Measurements from ENCODE around the gene CACNA2D3. TPM values are rescaled to one million over a fixed set of nuclear protein-coding genes. Genes with fewer than 3 reads are reported as not detected.

Gene CACNA2D3
- total RNA-seq, 2 donors from 2014 or later, result 0.42 to 0.98 TPM

DNA sequence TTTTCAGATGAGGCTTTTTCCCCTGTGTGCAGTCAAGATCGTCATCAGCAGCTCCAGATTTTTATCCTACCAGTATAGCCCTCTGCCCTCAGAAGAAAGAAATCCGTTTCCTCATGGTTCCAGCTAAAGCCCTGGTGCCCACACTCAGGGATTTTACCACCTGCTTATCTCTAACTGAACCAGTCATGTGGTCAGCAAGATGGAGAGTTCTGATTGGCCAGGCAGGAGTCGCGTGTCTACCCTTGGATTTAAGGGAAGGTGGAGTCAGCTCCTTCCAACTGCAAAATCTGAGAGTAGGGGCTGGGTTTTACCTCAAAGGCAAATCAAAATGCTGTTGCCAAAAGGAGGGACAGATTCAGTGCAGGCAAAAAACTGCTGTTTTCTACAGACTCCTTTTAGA is 670.2 kb downstream of the CACNA2D3 start:
- no peak overlapping the region for H3K4me3 ChIP-seq
- H3K9me3 ChIP-seq, result no peaks in the 10 kb centered on the region
- H3K27ac ChIP-seq, result no peak overlapping the region
- H3K4me1 ChIP-seq, result no peaks in the 10 kb centered on the region
- peak; percentile 19 for DNase-seq
- intact Hi-C loops (cut with DNase I), result no loop called here
- no peaks in the 10 kb centered on the region for H3K27me3 ChIP-seq
- TF ChIP-seq, protein P1, sequence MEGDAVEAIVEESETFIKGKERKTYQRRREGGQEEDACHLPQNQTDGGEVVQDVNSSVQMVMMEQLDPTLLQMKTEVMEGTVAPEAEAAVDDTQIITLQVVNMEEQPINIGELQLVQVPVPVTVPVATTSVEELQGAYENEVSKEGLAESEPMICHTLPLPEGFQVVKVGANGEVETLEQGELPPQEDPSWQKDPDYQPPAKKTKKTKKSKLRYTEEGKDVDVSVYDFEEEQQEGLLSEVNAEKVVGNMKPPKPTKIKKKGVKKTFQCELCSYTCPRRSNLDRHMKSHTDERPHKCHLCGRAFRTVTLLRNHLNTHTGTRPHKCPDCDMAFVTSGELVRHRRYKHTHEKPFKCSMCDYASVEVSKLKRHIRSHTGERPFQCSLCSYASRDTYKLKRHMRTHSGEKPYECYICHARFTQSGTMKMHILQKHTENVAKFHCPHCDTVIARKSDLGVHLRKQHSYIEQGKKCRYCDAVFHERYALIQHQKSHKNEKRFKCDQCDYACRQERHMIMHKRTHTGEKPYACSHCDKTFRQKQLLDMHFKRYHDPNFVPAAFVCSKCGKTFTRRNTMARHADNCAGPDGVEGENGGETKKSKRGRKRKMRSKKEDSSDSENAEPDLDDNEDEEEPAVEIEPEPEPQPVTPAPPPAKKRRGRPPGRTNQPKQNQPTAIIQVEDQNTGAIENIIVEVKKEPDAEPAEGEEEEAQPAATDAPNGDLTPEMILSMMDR (IDR thresholded peaks at IDR 0.05), result no peak
- H3K36me3 ChIP-seq, result no peaks in the 10 kb centered on the region
- H3K9ac ChIP-seq (ENCODE audit: low read depth in 2 of 2, low read length in 2 of 2), result no peak overlapping the region

DNA sequence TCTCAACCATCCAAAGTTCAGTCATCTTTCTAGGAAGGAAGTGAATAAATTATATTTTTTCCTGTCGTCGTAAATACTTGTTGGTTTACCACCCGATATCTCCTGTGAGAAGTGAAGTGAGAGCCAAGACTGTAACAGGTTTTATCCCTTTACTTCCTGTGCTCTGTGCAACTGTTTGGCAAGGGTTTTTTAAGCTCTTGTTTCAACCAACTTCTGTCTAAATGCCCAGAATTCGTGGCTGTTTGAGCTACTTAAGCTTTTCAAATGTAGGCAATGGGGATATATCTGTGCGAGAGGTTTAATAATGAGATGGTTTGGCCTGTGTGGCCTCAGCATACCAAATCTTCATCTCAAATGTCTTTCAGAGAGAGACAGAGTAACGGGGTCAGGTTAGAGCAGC is 670.8 kb downstream of the CACNA2D3 start:
- Histone ChIP-seq H3K4me1 (no peaks in the 10 kb centered on the region), H3K27ac (no peak overlapping the region), H3K9me3 (no peaks in the 10 kb centered on the region), H3K36me3 (no peaks in the 10 kb centered on the region), H3K27me3 (no peaks in the 10 kb centered on the region), H3K9ac (ENCODE audit: low read depth in 2 of 2, low read length in 2 of 2) (no peak overlapping the region), H3K4me3 (no peak overlapping the region)
- DNase-seq, result no peak
- TF ChIP-seq, protein P1 (IDR thresholded peaks at IDR 0.05), result no peak
- intact Hi-C loops (cut with DNase I), result no loop called here

DNA sequence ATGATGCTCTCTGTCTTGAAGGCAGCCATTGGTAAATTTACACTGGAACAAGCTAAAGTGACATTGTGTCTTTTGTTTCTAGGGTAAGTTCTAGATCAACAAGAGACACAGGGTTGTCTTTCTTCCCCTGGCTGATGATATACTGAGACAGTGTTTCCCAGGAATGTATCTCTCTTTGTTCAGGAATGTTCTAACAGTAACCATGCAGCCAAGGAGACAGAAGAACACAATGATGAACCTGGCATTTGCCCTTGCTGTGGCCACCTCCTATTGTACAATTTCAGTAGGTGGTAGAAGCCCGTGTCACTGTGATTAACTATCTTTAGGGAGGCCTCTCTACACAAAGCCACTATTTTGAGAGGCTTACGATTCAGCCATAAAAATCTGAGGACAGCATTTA is 674.8 kb downstream of the CACNA2D3 start:
- Histone ChIP-seq H3K36me3 (no peaks in the 10 kb centered on the region), H3K27ac (no peak overlapping the region), H3K27me3 (no peaks in the 10 kb centered on the region), H3K4me3 (no peak overlapping the region), H3K4me1 (no peaks in the 10 kb centered on the region), H3K9ac (ENCODE audit: low read depth in 2 of 2, low read length in 2 of 2) (no peak overlapping the region), H3K9me3 (no peaks in the 10 kb centered on the region)
- TF ChIP-seq, protein P1 (IDR thresholded peaks at IDR 0.05), result no peak
- no peak for DNase-seq
- intact Hi-C loops (cut with DNase I), result no loop called here

DNA sequence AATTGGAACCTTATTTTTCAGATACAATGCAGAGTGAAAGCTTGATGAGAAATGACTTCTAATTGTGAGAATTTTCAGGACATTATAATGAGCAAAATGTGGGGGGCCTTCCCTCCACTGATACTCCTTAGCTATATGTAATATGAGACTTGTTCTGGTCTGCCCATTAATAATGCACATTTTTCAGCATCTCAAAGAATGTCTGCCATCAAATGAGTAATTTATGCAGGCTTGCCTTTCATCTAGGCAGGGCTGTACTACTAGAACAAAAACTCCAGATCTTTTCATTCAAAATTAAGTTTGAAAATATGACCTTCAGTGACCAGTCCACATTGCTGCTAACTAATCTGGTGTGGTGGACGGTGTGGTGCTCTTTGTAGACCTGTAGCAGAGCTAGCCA is 678.1 kb downstream of the CACNA2D3 start:
- intact Hi-C loops (cut with DNase I), result no loop called here
- no peaks in the 10 kb centered on the region for H3K27me3 ChIP-seq
- TF ChIP-seq, protein P1 (IDR thresholded peaks at IDR 0.05), result no peak
- H3K9ac ChIP-seq (ENCODE audit: low read depth in 2 of 2, low read length in 2 of 2), result no peak overlapping the region
- no peaks in the 10 kb centered on the region for H3K4me1 ChIP-seq
- no peaks in the 10 kb centered on the region for H3K9me3 ChIP-seq
- H3K36me3 ChIP-seq, result no peaks in the 10 kb centered on the region
- no peak overlapping the region for H3K27ac ChIP-seq
- no peak for DNase-seq
- no peak overlapping the region for H3K4me3 ChIP-seq

DNA sequence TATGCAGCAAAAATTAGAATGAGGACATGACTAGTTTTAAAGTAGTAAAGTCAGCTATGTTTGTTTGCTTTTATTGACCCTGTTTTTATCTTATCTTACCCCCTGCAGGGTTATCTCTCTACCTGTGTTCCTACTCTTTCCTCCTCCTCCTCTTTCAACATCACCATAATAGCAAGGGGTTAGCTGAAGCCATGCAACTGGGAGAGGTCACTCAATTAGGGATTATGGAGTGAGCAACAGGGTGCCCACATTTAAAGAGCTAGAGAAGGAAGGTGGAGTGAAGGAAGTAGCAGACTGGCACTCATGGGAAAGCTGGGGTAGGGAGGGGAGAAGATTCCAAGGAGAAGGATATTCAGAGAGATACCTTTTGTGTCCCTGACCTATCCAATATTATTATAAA is 679.6 kb downstream of the CACNA2D3 start:
- intact Hi-C loops (cut with DNase I), result no loop called here
- Histone ChIP-seq H3K27ac (no peak overlapping the region), H3K9ac (ENCODE audit: low read depth in 2 of 2, low read length in 2 of 2) (no peak overlapping the region), H3K4me3 (no peak overlapping the region), H3K9me3 (no peaks in the 10 kb centered on the region), H3K27me3 (no peaks in the 10 kb centered on the region), H3K4me1 (no peaks in the 10 kb centered on the region), H3K36me3 (no peaks in the 10 kb centered on the region)
- DNase-seq, result no peak
- TF ChIP-seq, protein P1 (IDR thresholded peaks at IDR 0.05), result no peak

DNA sequence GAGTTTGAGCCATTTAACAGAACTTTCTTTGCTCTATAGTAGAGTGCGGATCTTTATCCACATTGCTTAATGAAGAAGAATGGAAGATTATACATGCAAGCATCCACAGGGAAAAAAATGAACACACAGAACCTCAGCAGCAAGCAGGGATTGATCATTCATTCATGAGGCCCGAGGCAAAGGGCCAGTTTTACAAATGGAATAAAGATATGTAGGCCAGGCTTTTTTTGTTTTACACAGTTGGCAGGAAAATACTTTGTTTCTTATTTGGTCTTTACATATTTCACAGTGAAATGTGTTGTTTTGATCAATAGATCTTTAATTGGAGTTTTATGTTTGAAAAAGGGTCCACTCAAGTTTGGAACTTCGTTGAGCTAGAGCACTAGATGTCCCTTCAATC is 688.0 kb downstream of the CACNA2D3 start:
- intact Hi-C loops (cut with DNase I), result no loop called here
- Histone ChIP-seq H3K9me3 (no peaks in the 10 kb centered on the region), H3K27me3 (no peaks in the 10 kb centered on the region), H3K36me3 (no peaks in the 10 kb centered on the region), H3K27ac (no peak overlapping the region), H3K9ac (ENCODE audit: low read depth in 2 of 2, low read length in 2 of 2) (no peak overlapping the region), H3K4me3 (no peak overlapping the region), H3K4me1 (no peaks in the 10 kb centered on the region)
- no peak for DNase-seq
- TF ChIP-seq, protein P1 (IDR thresholded peaks at IDR 0.05), result no peak

Data from colonic mucosa (tissue), 4 donors.